C4-2B (cell line): Measurements from ENCODE around the gene LARGE1.

ENCODE experiments used
- CTCF ChIP-seq: fragments of 450-650 bp; conservative IDR thresholded peaks from 2 replicates; pipeline ENCODE4 v1.5.1; 2017; ENCODE audit warnings: mild to moderate bottlenecking
- ZFX ChIP-seq: fragments of 450-650 bp; IDR thresholded peaks from 2 replicates; pipeline ENCODE4 v1.6.1; 2017

- TF ChIP-seq CTCF (no peak), ZFX (no peak)
Observed at GRCh38 chr22:33331017-33331416, 589.3 kb downstream of the LARGE1 start.
